HG02840 (cell line): ENCODE results near the gene AGBL2.
"Not testable (repeated sequence)": the region's sequence is repeated elsewhere in the genome, so short reads cannot be mapped to it uniquely, and the experiment has no call there.

Experiments used
- ATAC-seq: cut with Tn5 transposase; IDR thresholded peaks from one replicate; pipeline ENCODE4 v1.9.1; 2021; ENCODE audit warnings: mild to moderate bottlenecking, moderate library complexity, moderate number of reproducible peaks; ENCODE audit not compliant: unreplicated experiment, low FRiP score

The AGBL2 gene

GRCh38 chr11:47640506-47640905 is 74.7 kb downstream of the AGBL2 start:
- not testable (repeated sequence) for ATAC-seq

GRCh38 chr11:47636331-47636730 is 78.8 kb downstream of the AGBL2 start:
- ATAC-seq: not testable (repeated sequence)

DNA sequence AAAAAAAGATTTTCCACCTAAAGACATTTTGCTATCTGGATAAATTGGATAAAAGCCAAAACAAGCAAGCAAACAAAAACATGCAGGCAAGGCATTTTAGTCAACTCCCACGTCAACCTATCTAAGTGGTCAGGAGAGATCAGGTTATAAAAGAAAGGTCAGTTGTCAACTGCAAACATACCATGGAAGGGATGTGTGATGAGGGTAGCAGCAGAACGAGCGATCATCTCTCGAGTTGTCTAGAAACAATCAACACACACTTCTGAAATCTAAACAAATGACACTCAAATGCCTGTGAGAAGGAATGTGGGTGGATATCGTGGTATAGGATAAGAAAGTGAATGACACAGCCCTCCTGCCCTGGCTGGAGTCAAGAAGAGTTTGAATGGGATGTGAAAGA is 83.7 kb downstream of the AGBL2 start:
- ATAC-seq: no peak

DNA sequence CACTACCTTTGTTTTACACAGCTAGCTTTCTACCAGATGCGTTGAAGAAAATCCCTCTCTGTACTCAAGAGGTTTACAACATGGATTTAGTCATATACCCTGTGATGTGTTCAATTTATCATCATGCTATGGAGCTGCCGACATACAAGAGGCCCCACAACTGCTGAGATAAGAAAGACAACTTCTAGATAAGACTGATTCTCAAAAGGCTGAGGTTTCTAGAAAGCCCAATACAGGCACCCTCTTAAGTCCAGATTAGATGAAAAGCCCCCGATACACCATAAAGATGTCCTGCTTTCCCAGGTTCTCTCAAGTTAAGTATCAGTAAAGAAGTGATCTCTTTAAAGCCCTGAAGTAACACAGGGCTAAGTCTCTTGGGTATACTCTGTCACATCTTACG is 87.1 kb downstream of the AGBL2 start:
- no peak for ATAC-seq

DNA sequence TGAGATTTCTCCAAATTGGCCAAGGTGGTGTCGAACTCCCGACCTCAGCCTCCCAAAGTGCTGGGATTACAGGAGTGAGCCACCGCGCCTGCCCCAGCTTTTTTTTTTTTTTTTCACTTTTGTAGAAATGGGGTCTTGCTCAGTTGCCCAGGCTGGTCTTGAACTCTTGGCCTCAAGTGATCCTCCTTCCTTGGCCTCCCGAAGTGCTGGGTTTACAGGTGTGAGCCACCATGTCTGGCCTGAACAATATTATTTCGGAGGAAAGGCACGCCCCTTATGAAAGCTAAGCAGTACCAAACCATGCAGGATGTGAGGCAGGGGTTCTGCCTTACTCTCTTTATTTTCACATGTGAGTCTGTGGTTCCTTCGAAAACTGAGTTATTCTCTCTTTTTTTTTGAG is 88.9 kb downstream of the AGBL2 start:
- ATAC-seq: no peak

DNA sequence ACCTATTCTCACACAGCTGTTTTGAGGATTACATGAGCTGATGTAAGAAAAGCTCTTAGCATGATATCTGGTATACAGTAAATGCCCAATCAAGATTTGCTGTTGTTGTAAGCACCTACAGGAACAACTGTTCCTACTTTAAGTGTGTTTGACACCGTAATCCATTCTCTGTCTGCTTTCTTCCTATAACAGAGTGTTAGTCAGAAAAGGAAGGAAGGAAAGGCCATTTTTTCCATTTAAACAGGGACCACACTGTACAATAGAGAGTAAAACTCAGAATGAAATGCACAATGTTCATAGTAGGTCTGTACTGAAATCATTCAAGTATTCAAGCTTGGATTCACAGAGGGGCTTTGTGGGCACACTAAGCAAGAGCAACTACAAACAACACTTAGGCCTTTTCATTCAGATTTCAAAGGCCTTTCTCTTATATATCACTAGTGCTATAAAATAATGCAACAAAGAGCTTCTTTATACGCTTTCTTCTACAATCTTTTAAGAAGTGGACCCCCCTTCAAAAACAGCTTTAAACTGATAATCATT is 94.3 kb downstream of the AGBL2 start:
- no peak for ATAC-seq

DNA sequence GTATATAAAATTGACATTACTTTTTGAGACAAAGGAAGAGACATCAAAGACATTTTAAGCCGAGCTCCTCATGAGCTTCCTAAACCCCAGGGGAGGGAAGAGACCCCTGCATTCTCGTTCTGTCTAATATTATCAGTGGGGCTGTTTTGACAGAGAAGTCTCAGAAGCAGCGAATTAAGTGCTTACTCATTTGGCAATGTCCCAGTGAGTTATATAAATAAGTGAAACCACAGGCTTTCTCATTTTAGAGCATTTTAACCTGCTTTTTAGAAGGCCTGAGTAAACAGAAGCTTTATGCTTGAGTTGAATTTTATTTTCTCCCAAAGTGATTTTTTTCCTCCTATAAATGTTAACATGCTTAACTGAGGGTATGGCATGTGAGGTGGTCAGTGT is 97.8 kb downstream of the AGBL2 start:
- ATAC-seq: no peak

DNA sequence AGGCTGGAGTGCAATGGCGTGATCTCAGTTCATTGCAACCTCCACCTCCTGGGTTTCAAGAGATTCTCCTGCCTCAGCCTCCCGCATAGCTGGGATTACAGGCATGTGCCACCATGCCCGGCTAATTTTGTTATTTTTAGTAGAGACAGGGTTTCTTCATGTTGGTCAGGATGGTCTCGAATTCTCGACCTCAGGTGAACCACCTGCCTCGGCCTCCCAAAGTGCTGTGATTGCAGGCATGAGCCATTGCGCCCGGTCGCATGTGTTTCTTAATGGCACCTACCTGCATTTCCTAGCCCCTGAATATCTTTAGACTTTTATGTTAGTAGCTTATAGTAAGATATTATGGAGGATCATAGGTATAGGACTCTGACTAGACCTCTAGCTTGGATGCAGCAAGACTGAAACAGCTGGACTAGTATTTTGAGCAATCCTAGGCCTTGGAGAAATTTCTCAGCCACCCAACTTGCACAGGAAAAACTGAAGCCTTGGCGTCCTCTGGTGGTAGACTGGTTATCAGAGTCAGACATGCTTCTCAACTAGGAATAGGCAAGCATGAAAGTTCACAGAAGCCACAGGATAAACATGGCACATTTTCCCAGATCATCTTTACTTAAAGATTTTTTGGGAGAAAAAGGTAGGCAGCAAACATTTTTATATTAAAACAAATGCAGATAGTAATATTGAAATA is 98.3 kb downstream of the AGBL2 start:
- ATAC-seq: no peak

- no peak for ATAC-seq
These were observed 99.9 kb downstream of the AGBL2 start for GRCh38 chr11:47615249-47615648.

DNA sequence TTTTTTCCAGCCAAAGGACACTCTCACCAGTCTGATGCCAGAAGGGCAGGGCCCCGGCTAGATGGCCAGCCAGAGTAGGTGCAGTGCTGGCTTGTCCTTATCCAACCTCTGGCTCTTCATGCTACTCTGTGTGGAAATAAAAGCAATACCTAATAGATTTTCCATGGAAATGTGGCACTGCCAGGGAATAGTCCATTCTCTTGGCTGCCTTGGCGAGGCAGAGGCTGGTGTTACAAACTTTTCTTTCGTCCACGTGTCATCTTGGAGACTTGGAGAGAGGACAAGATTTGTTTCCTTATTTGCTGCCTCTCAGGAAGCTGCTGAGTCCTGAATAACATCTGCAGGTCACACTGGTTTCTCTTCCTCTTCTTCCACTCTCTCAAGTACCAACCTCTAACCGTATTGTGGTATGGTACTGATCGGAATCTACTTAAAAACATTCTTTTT is 103.8 kb downstream of the AGBL2 start:
- ATAC-seq: no peak

DNA sequence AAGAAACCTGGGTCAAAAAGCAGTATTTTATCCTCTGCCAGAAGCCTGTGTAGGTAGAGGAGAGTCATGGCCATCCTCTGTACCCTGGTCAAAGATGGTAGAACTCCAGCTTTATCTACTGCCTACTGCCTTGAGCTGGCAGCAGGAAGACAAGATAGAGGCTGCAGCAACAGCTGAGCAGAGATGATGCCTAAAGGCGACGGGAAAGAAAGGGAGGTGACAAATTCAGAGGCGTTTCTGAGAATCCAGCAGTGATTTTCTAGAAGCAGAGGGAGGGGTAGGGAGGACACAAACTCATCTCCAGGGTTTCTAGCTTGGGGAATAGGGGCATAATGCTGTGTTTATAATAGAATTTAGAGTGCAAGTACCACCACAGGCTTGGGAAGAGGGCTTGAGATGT is 105.5 kb downstream of the AGBL2 start:
- ATAC-seq: no peak
